Peyer's patch (tissue), 4 donors: Measurements from ENCODE around the gene UPK2. TPM values are rescaled to one million over a fixed set of nuclear protein-coding genes. Genes with fewer than 3 reads are reported as not detected.

ENCODE experiments used
- DNase-seq, 3 donors: peaks; one replicate each; pipeline ENCODE4 v3.0.0-alpha.2; 2017 to 2019
- H3K27ac ChIP-seq, 4 donors: fragments of 200-600 bp; sonication (generic); one replicate each; pipeline ENCODE4 v1.5.1; 2016 to 2019
- H3K27me3 ChIP-seq, 2 donors: fragments of 200-600 bp; sonication (generic); one replicate each; pipeline ENCODE4 v1.5.1; 2019
- H3K36me3 ChIP-seq, 3 donors: fragments of 200-600 bp; sonication (generic); one replicate each; pipeline ENCODE4 v1.5.1; 2016 to 2019
- H3K4me1 ChIP-seq, 4 donors: fragments of 200-600 bp; sonication (generic); one replicate each; pipeline ENCODE4 v1.5.1; 2016 to 2019
- H3K4me3 ChIP-seq, 4 donors: fragments of 200-600 bp; sonication (generic); 1 replicate in 3 of 4; 2 replicates in 1 of 4; pipeline ENCODE4 v1.5.1; 2016 to 2019; ENCODE audit warnings: mild to moderate bottlenecking in 1 of 4
- H3K9me3 ChIP-seq, 4 donors: fragments of 200-600 bp; sonication (generic); one replicate each; pipeline ENCODE4 v1.5.1; 2016 to 2019; ENCODE audit warnings: mild to moderate bottlenecking in 1 of 4
- CTCF ChIP-seq, 6 experiments: fragments of 450-650 bp in 4 of 6; fragments of 200-600 bp in 2 of 6; sonication (generic) in 1 of 6; IDR thresholded peaks; one replicate each; pipeline ENCODE4 v1.5.1; 2017 to 2019; ENCODE audit warnings: antibody characterized with exemption in 6 of 6, mild to moderate bottlenecking in 3 of 6, moderate library complexity in 1 of 6
- POLR2A ChIP-seq, 2 donors: fragments of 450-650 bp; IDR thresholded peaks; one replicate each; pipeline ENCODE4 v1.5.1; 2017; ENCODE audit warnings: antibody characterized with exemption in 2 of 2, mild to moderate bottlenecking in 2 of 2, moderate library complexity in 2 of 2
- total RNA-seq, 4 donors: library from RNA; depleted of rRNA; stranded (reverse); fragments of >200 nt; gene quantifications; one replicate each; pipeline ENCODE4 v1.1.0, GENCODE V29; 2016

The UPK2 gene
- total RNA-seq, 4 donors from 2014 or later: not detected

GRCh38 chr11:118996926-118997626 lies 41.0 kb downstream of the UPK2 start:
- Histone ChIP-seq H3K4me1 (peaks cover 0 to 19% (median 6%) of the 10 kb centered on the region in 4 donors), H3K27me3 (no peaks in the 10 kb centered on the region), H3K36me3 (peaks cover 0 to 25% (median 0%) of the 10 kb centered on the region in 3 donors), H3K4me3 (peak overlapping the region; percentile 71 to 93 (median 76)), H3K27ac (peak overlapping the region; percentile 74 to 84 (median 80)), H3K9me3 (no peaks in the 10 kb centered on the region)
- no peak for TF ChIP-seq POLR2A (IDR thresholded peaks at IDR 0.05)
- peak in 1 of 6 experiments; percentile 7 for TF ChIP-seq CTCF (IDR thresholded peaks at IDR 0.05)
- DNase-seq: peak in 1 of 3 donors; percentile 20

GRCh38 chr11:118997627-118998387 lies 41.7 kb downstream of the UPK2 start, which contains the start of gene CENATAC:
Gene CENATAC, plus strand, starts transcription at chr11:118998138. Its CDS starts 60 bp downstream, at chr11:118998198.
- peak; percentile 92 to 98 (median 96) for DNase-seq
- Histone ChIP-seq H3K27ac (peak within 1 kb of the TSS; percentile 74 to 84 (median 80)), H3K36me3 (peaks cover 0 to 32% (median 0%) of the 10 kb centered on the region in 3 donors), H3K27me3 (no peaks in the 10 kb centered on the region), H3K4me1 (peaks cover 0 to 19% (median 6%) of the 10 kb centered on the region in 4 donors), H3K9me3 (no peaks in the 10 kb centered on the region), H3K4me3 (peak within 1 kb of the TSS; percentile 71 to 93 (median 76))
- peak in 3 of 6 experiments; percentile 23 to 26 (median 26) for TF ChIP-seq CTCF (IDR thresholded peaks at IDR 0.05)
- peak; percentile 61 to 72 for TF ChIP-seq POLR2A (IDR thresholded peaks at IDR 0.05)

- peak in 1 of 3 donors; percentile 22 for DNase-seq
- H3K9me3 ChIP-seq: no peaks in the 10 kb centered on the region
These were observed 42.3 kb downstream of the UPK2 start for GRCh38 chr11:118998388-118998717.

GRCh38 chr11:118998822-118999221 lies 42.7 kb downstream of the UPK2 start:
- H3K36me3 ChIP-seq: peaks cover 0 to 42% (median 0%) of the 10 kb centered on the region in 3 donors
- no peaks in the 10 kb centered on the region for H3K9me3 ChIP-seq
- no peak for DNase-seq
- no peak for TF ChIP-seq CTCF (IDR thresholded peaks at IDR 0.05)
- H3K27ac ChIP-seq: peak overlapping the region; percentile 74 to 84 (median 80)
- H3K4me3 ChIP-seq: peak overlapping the region; percentile 71 to 93 (median 76)
- peaks cover 0 to 19% (median 6%) of the 10 kb centered on the region in 4 donors for H3K4me1 ChIP-seq
- no peaks in the 10 kb centered on the region for H3K27me3 ChIP-seq

More at GRCh38 chr11:118998388-118998717, 42.3 kb downstream of the UPK2 start:
- peaks cover 0 to 19% (median 6%) of the 10 kb centered on the region in 4 donors for H3K4me1 ChIP-seq
- no peaks in the 10 kb centered on the region for H3K27me3 ChIP-seq
- TF ChIP-seq POLR2A (IDR thresholded peaks at IDR 0.05): no peak
- TF ChIP-seq CTCF (IDR thresholded peaks at IDR 0.05): no peak
- peak overlapping the region; percentile 71 to 93 (median 76) for H3K4me3 ChIP-seq
- H3K36me3 ChIP-seq: peaks cover 0 to 37% (median 0%) of the 10 kb centered on the region in 3 donors
- peak overlapping the region; percentile 74 to 84 (median 80) for H3K27ac ChIP-seq

GRCh38 chr11:119000906-119001305 lies 44.8 kb downstream of the UPK2 start:
- Histone ChIP-seq H3K4me1 (peaks cover 0 to 19% (median 6%) of the 10 kb centered on the region in 4 donors), H3K27ac (no peak overlapping the region), H3K9me3 (no peaks in the 10 kb centered on the region), H3K27me3 (no peaks in the 10 kb centered on the region), H3K36me3 (peaks cover 0 to 61% (median 0%) of the 10 kb centered on the region in 3 donors), H3K4me3 (no peak overlapping the region)
- DNase-seq: no peak
- TF ChIP-seq CTCF (IDR thresholded peaks at IDR 0.05) (no peak), POLR2A (IDR thresholded peaks at IDR 0.05) (no peak)
